Panc1 (cell line): ENCODE data around the gene FAM216A.

Experiments
- POLR2AphosphoS5 ChIP-seq: IDR thresholded peaks from 2 replicates; pipeline ENCODE4 v1.6.1; 2012; ENCODE audit warnings: mild to moderate bottlenecking, low read depth, low read length, moderate library complexity
- TCF7L2 ChIP-seq: IDR thresholded peaks from 2 replicates; pipeline ENCODE4 v1.6.1; 2011; ENCODE audit warnings: mild to moderate bottlenecking, low read depth, low read length, inconsistent platforms
- TF ChIP-seq, protein P1 (sequence below): fragments of 450-650 bp; IDR thresholded peaks from 2 replicates; pipeline ENCODE4 v1.5.1; 2017; ENCODE audit warnings: mild to moderate bottlenecking

DNA sequence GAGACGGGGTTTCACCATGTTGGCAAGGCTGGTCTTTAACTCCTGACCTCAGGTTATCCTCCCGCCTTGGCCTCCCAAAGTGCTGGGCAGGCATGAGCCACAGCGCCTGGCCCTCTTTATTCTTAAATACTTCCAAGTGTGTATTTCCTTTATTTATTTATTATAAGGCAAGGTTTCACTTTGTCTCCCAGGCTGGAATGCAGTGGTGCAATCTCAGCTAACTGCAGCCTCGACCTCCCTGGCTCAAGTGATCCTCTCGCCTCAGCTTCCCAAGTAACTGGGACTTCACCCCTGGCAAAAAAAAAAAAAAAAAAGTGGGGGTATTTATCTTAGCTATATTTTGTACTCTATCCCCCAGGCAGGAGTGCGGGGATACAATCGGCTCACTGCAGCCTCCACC is 6.8 kb downstream of the FAM216A start:
- TF ChIP-seq, protein P1, sequence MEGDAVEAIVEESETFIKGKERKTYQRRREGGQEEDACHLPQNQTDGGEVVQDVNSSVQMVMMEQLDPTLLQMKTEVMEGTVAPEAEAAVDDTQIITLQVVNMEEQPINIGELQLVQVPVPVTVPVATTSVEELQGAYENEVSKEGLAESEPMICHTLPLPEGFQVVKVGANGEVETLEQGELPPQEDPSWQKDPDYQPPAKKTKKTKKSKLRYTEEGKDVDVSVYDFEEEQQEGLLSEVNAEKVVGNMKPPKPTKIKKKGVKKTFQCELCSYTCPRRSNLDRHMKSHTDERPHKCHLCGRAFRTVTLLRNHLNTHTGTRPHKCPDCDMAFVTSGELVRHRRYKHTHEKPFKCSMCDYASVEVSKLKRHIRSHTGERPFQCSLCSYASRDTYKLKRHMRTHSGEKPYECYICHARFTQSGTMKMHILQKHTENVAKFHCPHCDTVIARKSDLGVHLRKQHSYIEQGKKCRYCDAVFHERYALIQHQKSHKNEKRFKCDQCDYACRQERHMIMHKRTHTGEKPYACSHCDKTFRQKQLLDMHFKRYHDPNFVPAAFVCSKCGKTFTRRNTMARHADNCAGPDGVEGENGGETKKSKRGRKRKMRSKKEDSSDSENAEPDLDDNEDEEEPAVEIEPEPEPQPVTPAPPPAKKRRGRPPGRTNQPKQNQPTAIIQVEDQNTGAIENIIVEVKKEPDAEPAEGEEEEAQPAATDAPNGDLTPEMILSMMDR: no peak
- TF ChIP-seq TCF7L2 (no peak), POLR2AphosphoS5 (no peak)
